Omental fat pad (tissue), 4 donors: ENCODE results near the gene ARID5B. TPM values are rescaled to one million over a fixed set of nuclear protein-coding genes. Genes with fewer than 3 reads are reported as not detected.

Experiments used
- ATAC-seq: fragments of 150-250 bp; one replicate; pipeline ENCODE4 v1.9.1; 2016; ENCODE audit warnings: mild to moderate bottlenecking, moderate library complexity; ENCODE audit not compliant: low FRiP score
- DNase-seq: peaks from one replicate; pipeline ENCODE4 v3.0.0-alpha.2; 2019; ENCODE audit warnings: low spot score
- CTCF ChIP-seq, 3 donors: fragments of 450-650 bp; IDR thresholded peaks; one replicate each; pipeline ENCODE4 v1.5.1; 2016 to 2017; ENCODE audit warnings: antibody characterized with exemption in 3 of 3, mild to moderate bottlenecking in 3 of 3, moderate library complexity in 2 of 3
- total RNA-seq, 4 donors: library from RNA; depleted of rRNA; stranded (reverse); fragments of >200 nt; gene quantifications; one replicate each; pipeline ENCODE4 v1.1.0, GENCODE V29; 2016

Gene ARID5B
- total RNA-seq, 4 donors from 2014 or later: 57.5 to 163 (median 123) TPM

- ATAC-seq (no peak), DNase-seq (no peak)
- TF ChIP-seq CTCF (IDR thresholded peaks at IDR 0.05): no peak
Measured at GRCh38 chr10:62121187-62121530, 219.7 kb downstream of the ARID5B start.

GRCh38 chr10:62127975-62128374 is 226.5 kb downstream of the ARID5B start:
- DNase-seq (no peak), ATAC-seq (no peak)
- no peak for TF ChIP-seq CTCF (IDR thresholded peaks at IDR 0.05)

GRCh38 chr10:62130948-62131347 is 229.4 kb downstream of the ARID5B start:
- no peak for TF ChIP-seq CTCF (IDR thresholded peaks at IDR 0.05)
- ATAC-seq: no peak
- DNase-seq: no peak

GRCh38 chr10:62131724-62132123 is 230.2 kb downstream of the ARID5B start:
- TF ChIP-seq CTCF (IDR thresholded peaks at IDR 0.05): no peak
- no peak for ATAC-seq
- DNase-seq: no peak

- no peak for ATAC-seq
- no peak for DNase-seq
- TF ChIP-seq CTCF (IDR thresholded peaks at IDR 0.05): no peak
Measured at GRCh38 chr10:62133618-62134017, 232.1 kb downstream of the ARID5B start.

- no peak for TF ChIP-seq CTCF (IDR thresholded peaks at IDR 0.05)
- no peak for ATAC-seq
- DNase-seq: no peak
Measured at GRCh38 chr10:62136931-62137330, 235.4 kb downstream of the ARID5B start.

Other genes starting within 250 kb of the ARID5B start
- under 1 TPM in 1 of 4 donors, not detected in 3; 0.65 TPM for gene CABCOCO1, start 238.8 kb upstream of the ARID5B start, total RNA-seq